PFSK-1 (cell line): ENCODE measurements around the gene DDN.

Experiments
- FOXP2 ChIP-seq: optimal IDR thresholded peaks from 2 replicates; pipeline ENCODE3; 2011; ENCODE audit warnings: borderline replicate concordance, control low read depth, inconsistent platforms; ENCODE audit not compliant: insufficient read depth; ENCODE audit errors: extremely low read length, extremely low read depth
- POLR2AphosphoS5 ChIP-seq: IDR thresholded peaks from 2 replicates; pipeline ENCODE4 v1.6.1; 2012; ENCODE audit warnings: low read depth, mild to moderate bottlenecking, control low read depth, low read length, moderate library complexity
- TAF1 ChIP-seq: IDR thresholded peaks from 2 replicates; pipeline ENCODE4 v1.6.1; 2012; ENCODE audit warnings: low read length, control low read depth, borderline replicate concordance; ENCODE audit not compliant: insufficient read depth

GRCh38 chr12:48991247-48992050, 7.7 kb downstream of the DDN start:
- TF ChIP-seq POLR2AphosphoS5, result no peak
- TF ChIP-seq FOXP2, result no peak
- TF ChIP-seq TAF1, result no peak
